HEK293 (cell line): ENCODE data around the gene SLC5A9.

Experiments used
- OVOL3 ChIP-seq: fragments of 450-650 bp; formaldehyde crosslinking; IDR thresholded peaks from 2 replicates; pipeline ENCODE4 v1.5.1; 2016; ENCODE audit warnings: missing biosample characterization, missing genetic modification characterization
- ZBTB20 ChIP-seq: fragments of 450-650 bp; formaldehyde crosslinking; IDR thresholded peaks from 2 replicates; pipeline ENCODE4 v1.5.1; 2016; ENCODE audit warnings: missing biosample characterization, missing genetic modification characterization
- ZBTB21 ChIP-seq: fragments of 450-650 bp; formaldehyde crosslinking; IDR thresholded peaks from 2 replicates; pipeline ENCODE4 v1.5.1; 2017; ENCODE audit warnings: missing biosample characterization, missing genetic modification characterization
- ZFP3 ChIP-seq: fragments of 450-650 bp; formaldehyde crosslinking; IDR thresholded peaks from 2 replicates; pipeline ENCODE4 v1.5.1; 2016; ENCODE audit warnings: low read depth, missing biosample characterization, missing genetic modification characterization
- ZNF274 ChIP-seq, 2 experiments: fragments of 200-500 bp in 1 of 2; fragments of 450-650 bp in 1 of 2; sonication (Bioruptor generic) in 1 of 2; formaldehyde crosslinking in 1 of 2; IDR thresholded peaks; 2 replicates each; pipeline versions ENCODE4 v1.5.1 to v1.6.1; 2014 to 2016; ENCODE audit warnings: borderline replicate concordance in 1 of 2, inconsistent platforms in 1 of 2, low read length in 1 of 2, missing biosample characterization in 1 of 2, missing genetic modification characterization in 1 of 2
- ZNF785 ChIP-seq: fragments of 450-650 bp; formaldehyde crosslinking; IDR thresholded peaks from 2 replicates; pipeline ENCODE4 v1.5.1; 2016; ENCODE audit warnings: missing biosample characterization, missing genetic modification characterization
- TF ChIP-seq, protein P1 (sequence below): sonication (generic); formaldehyde crosslinking; IDR thresholded peaks from 2 replicates; pipeline ENCODE4 v1.8.1; 2022; ENCODE audit warnings: mild to moderate bottlenecking, moderate library complexity, missing genetic modification reagents
- TF ChIP-seq, protein P2 (sequence below): fragments of 450-650 bp; formaldehyde crosslinking; IDR thresholded peaks from 2 replicates; pipeline ENCODE4 v1.5.1; 2017; ENCODE audit warnings: missing biosample characterization, missing genetic modification characterization
- TF ChIP-seq, protein P3 (sequence below): fragments of 450-650 bp; formaldehyde crosslinking; IDR thresholded peaks from 2 replicates; pipeline ENCODE4 v1.5.1; 2016; ENCODE audit warnings: missing biosample characterization, missing genetic modification characterization

DNA sequence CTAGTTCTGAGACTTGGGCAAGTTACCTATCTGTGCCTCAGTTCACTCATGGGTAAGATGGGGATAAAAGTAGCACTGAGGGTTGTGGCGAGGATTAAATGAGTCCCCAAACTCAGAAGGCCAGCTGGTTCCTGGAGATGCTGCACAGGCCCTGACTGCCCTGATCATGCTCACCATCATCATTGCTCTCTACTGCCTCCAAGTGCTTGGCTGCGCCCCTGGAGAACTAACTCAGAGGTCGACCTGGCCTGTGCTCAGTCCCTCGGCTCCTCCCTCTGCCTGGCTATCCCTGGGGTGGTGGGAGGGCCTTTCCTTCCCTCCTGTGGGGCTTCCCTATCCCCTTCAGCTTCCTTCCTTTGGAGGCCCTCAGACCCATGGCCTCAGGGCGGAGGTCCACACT, 5.6 kb downstream of the SLC5A9 start:
- TF ChIP-seq ZNF785 (no peak), ZBTB20 (tag by site-specific recombination) (no peak), ZFP3 (no peak), OVOL3 (tag by site-specific recombination) (no peak), ZNF274 (IDR thresholded peaks at IDR 0.05; ENCODE audit: low read length) (no peak), ZNF274 (tag by site-specific recombination; IDR thresholded peaks at IDR 0.05; ENCODE audit: borderline replicate concordance) (no peak), ZBTB21 (tag by site-specific recombination) (no peak)
- TF ChIP-seq, protein P1, sequence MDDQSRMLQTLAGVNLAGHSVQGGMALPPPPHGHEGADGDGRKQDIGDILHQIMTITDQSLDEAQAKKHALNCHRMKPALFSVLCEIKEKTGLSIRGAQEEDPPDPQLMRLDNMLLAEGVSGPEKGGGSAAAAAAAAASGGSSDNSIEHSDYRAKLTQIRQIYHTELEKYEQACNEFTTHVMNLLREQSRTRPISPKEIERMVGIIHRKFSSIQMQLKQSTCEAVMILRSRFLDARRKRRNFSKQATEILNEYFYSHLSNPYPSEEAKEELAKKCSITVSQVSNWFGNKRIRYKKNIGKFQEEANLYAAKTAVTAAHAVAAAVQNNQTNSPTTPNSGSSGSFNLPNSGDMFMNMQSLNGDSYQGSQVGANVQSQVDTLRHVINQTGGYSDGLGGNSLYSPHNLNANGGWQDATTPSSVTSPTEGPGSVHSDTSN (CRISPR knock-in tag), result no peak
- TF ChIP-seq, protein P2, sequence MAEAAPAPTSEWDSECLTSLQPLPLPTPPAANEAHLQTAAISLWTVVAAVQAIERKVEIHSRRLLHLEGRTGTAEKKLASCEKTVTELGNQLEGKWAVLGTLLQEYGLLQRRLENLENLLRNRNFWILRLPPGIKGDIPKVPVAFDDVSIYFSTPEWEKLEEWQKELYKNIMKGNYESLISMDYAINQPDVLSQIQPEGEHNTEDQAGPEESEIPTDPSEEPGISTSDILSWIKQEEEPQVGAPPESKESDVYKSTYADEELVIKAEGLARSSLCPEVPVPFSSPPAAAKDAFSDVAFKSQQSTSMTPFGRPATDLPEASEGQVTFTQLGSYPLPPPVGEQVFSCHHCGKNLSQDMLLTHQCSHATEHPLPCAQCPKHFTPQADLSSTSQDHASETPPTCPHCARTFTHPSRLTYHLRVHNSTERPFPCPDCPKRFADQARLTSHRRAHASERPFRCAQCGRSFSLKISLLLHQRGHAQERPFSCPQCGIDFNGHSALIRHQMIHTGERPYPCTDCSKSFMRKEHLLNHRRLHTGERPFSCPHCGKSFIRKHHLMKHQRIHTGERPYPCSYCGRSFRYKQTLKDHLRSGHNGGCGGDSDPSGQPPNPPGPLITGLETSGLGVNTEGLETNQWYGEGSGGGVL (tag by site-specific recombination), result no peak
- TF ChIP-seq, protein P3, sequence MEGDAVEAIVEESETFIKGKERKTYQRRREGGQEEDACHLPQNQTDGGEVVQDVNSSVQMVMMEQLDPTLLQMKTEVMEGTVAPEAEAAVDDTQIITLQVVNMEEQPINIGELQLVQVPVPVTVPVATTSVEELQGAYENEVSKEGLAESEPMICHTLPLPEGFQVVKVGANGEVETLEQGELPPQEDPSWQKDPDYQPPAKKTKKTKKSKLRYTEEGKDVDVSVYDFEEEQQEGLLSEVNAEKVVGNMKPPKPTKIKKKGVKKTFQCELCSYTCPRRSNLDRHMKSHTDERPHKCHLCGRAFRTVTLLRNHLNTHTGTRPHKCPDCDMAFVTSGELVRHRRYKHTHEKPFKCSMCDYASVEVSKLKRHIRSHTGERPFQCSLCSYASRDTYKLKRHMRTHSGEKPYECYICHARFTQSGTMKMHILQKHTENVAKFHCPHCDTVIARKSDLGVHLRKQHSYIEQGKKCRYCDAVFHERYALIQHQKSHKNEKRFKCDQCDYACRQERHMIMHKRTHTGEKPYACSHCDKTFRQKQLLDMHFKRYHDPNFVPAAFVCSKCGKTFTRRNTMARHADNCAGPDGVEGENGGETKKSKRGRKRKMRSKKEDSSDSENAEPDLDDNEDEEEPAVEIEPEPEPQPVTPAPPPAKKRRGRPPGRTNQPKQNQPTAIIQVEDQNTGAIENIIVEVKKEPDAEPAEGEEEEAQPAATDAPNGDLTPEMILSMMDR (tag by site-specific recombination), result no peak
